ENCODE measurements around the gene MAP2K6.

DNA sequence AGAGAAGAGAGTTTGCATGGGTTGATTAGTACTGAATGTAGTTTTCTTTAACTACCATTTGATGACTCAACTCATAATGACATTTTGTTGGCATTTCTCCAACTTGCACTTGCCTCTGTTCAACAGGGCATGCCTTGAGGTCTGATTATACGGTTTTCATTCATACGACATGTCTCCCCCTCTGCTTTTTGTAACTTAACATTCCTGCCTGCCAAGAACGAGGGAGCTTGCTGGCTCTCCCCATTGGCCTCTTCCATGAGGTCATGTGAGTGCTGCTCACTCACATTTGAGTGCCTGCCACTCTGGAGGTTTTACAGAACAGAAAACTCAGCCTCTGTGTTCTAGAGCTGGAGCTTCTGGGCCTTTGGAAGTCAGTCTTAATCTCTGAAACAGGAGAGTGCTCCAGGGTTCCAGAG lies 19.7 kb downstream of the MAP2K6 start:
- TF ChIP-seq POLR2A (IDR thresholded peaks at IDR 0.05) = no peak
- no peak for TF ChIP-seq CTCF (IDR thresholded peaks at IDR 0.05)
